Erythroblast (primary cell): ENCODE data around the gene AGTRAP.

Source experiments
- GATA1 ChIP-seq: IDR thresholded peaks from 2 replicates; pipeline ENCODE4 v1.6.1; 2011; ENCODE audit warnings: low read depth, mild to moderate bottlenecking, control low read depth, low read length, moderate library complexity
- POLR2A ChIP-seq: IDR thresholded peaks from 2 replicates; pipeline ENCODE4 v1.6.1; 2011; ENCODE audit warnings: mild to moderate bottlenecking, low read length

- no peak for TF ChIP-seq POLR2A
- no peak for TF ChIP-seq GATA1
Observed at GRCh38 chr1:11725616-11726015, 10.3 kb upstream of the AGTRAP start.
